ENCODE data around the gene TLR9. TPM values are rescaled to one million over a fixed set of nuclear protein-coding genes. Genes with fewer than 3 reads are reported as not detected.
"Not testable (repeated sequence)": the region's sequence is repeated elsewhere in the genome, so short reads cannot be mapped to it uniquely, and the experiment has no call there.

The TLR9 gene
- total RNA-seq, 1 experiment from 2014 or later = not detected

DNA sequence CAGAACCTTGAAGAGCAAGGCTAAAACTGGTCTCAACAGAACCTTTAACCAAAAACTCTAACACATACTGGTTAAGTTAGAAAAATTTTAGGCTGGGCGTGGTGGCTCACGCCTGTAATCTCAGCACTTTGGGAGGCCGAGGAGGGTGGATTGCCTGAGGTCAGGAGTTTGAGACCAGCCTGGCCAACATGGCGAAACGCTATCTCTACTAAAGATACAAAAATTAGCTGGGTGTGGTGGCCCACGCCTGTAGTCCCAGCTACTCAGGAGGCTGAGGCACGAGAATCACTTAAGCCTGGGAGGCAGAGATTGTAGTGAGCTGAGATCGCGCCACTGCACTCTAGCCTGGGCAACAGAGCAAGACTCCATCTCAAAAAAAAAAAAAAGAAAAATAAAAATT, 46.7 kb upstream of the TLR9 start:
- POLR2A ChIA-PET; in situ Hi-C loops (cut with HindIII; ENCODE audit: low pct_unique_long_range_greater_than_20kb, low sequenced_read_pairs); H3K4me3 ChIP-seq (ENCODE audit: low read depth in 2 of 2, low read length in 2 of 2); H3K9me3 ChIP-seq (ENCODE audit: control insufficient read depth, insufficient read depth, low read depth, low read length); H3K27me3 ChIP-seq (ENCODE audit: control insufficient read depth, insufficient read depth, low read length); CTCF ChIA-PET; ATAC-seq; intact Hi-C loops (cut with micrococcal nuclease; ENCODE audit: unreplicated experiment); DNase-seq (ENCODE audit: low read depth, low spot score); H3K27ac ChIP-seq (ENCODE audit: low read length); BruUV-seq (replicated peaks): not testable (repeated sequence)
- Histone ChIP-seq H3K4me1 (ENCODE audit: control insufficient read depth, insufficient read depth, low read length) (peaks cover 18% of the 10 kb centered on the region), H3K36me3 (ENCODE audit: control insufficient read depth, insufficient read depth, low read length) (peaks cover 12% of the 10 kb centered on the region)

- intact Hi-C loops (cut with micrococcal nuclease; ENCODE audit: unreplicated experiment) = no loop called here
- ATAC-seq = no peak
- TF ChIP-seq POLR2AphosphoS5 (IDR thresholded peaks at IDR 0.05; ENCODE audit: low read depth, low read length) (no peak), SIN3A (IDR thresholded peaks at IDR 0.05; ENCODE audit: borderline replicate concordance, insufficient read depth, low read depth, low read length) (no peak), TCF7L2 (IDR thresholded peaks at IDR 0.05; ENCODE audit: low read depth, low read length) (no peak)
- TF ChIP-seq, protein P1, sequence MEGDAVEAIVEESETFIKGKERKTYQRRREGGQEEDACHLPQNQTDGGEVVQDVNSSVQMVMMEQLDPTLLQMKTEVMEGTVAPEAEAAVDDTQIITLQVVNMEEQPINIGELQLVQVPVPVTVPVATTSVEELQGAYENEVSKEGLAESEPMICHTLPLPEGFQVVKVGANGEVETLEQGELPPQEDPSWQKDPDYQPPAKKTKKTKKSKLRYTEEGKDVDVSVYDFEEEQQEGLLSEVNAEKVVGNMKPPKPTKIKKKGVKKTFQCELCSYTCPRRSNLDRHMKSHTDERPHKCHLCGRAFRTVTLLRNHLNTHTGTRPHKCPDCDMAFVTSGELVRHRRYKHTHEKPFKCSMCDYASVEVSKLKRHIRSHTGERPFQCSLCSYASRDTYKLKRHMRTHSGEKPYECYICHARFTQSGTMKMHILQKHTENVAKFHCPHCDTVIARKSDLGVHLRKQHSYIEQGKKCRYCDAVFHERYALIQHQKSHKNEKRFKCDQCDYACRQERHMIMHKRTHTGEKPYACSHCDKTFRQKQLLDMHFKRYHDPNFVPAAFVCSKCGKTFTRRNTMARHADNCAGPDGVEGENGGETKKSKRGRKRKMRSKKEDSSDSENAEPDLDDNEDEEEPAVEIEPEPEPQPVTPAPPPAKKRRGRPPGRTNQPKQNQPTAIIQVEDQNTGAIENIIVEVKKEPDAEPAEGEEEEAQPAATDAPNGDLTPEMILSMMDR (IDR thresholded peaks at IDR 0.05) = no peak
- TF ChIP-seq, protein P2, sequence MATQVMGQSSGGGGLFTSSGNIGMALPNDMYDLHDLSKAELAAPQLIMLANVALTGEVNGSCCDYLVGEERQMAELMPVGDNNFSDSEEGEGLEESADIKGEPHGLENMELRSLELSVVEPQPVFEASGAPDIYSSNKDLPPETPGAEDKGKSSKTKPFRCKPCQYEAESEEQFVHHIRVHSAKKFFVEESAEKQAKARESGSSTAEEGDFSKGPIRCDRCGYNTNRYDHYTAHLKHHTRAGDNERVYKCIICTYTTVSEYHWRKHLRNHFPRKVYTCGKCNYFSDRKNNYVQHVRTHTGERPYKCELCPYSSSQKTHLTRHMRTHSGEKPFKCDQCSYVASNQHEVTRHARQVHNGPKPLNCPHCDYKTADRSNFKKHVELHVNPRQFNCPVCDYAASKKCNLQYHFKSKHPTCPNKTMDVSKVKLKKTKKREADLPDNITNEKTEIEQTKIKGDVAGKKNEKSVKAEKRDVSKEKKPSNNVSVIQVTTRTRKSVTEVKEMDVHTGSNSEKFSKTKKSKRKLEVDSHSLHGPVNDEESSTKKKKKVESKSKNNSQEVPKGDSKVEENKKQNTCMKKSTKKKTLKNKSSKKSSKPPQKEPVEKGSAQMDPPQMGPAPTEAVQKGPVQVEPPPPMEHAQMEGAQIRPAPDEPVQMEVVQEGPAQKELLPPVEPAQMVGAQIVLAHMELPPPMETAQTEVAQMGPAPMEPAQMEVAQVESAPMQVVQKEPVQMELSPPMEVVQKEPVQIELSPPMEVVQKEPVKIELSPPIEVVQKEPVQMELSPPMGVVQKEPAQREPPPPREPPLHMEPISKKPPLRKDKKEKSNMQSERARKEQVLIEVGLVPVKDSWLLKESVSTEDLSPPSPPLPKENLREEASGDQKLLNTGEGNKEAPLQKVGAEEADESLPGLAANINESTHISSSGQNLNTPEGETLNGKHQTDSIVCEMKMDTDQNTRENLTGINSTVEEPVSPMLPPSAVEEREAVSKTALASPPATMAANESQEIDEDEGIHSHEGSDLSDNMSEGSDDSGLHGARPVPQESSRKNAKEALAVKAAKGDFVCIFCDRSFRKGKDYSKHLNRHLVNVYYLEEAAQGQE (IDR thresholded peaks at IDR 0.05; ENCODE audit: insufficient read depth in 1 of 2, low read depth in 2 of 2, low read length in 1 of 2) = no peak
- no peaks in the 10 kb centered on the region for H3K27me3 ChIP-seq (ENCODE audit: control insufficient read depth, insufficient read depth, low read length)
- BruUV-seq (replicated peaks) = no TSS peak
- no peak overlapping the region for H3K4me3 ChIP-seq (ENCODE audit: low read depth in 2 of 2, low read length in 2 of 2)
- no peak overlapping the region for H3K27ac ChIP-seq (ENCODE audit: low read length)
- peaks cover 16% of the 10 kb centered on the region; the same call in 1 of the 2 replicates for H3K36me3 ChIP-seq (ENCODE audit: control insufficient read depth, insufficient read depth, low read length)
- no peaks in the 10 kb centered on the region for H3K9me3 ChIP-seq (ENCODE audit: control insufficient read depth, insufficient read depth, low read depth, low read length)
- ChIA-PET POLR2A (no interaction called here), CTCF (no interaction called here)
- H3K4me1 ChIP-seq (ENCODE audit: control insufficient read depth, insufficient read depth, low read length) = peaks cover 18% of the 10 kb centered on the region
- in situ Hi-C loops (cut with HindIII; ENCODE audit: low pct_unique_long_range_greater_than_20kb, low sequenced_read_pairs) = no loop called here
- DNase-seq (ENCODE audit: low read depth, low spot score) = no peak
Measured at GRCh38 chr3:52270252-52270754, 44.9 kb upstream of the TLR9 start.

DNA sequence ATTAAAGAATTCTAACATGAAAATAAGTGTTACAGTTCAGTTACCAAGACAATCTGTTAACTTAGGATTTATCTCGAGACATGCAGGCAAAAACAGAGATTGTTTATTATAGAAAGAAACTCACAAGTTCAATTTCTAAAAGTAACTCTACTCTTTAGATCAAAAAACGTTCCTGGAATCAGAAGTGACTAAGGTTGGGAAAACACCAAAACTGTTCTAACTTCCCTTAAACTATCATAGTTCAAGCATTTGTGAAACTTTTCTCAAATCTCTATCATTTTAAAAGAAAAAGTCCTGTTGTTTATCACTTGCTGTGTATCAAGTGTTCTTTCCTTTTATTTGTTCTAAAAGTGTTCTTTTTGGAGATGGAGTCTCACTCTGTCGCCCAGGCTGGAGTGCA, 44.3 kb upstream of the TLR9 start:
- Histone ChIP-seq H3K9me3 (ENCODE audit: control insufficient read depth, insufficient read depth, low read depth, low read length) (no peaks in the 10 kb centered on the region), H3K27ac (ENCODE audit: low read length) (no peak overlapping the region), H3K4me1 (ENCODE audit: control insufficient read depth, insufficient read depth, low read length) (peaks cover 18% of the 10 kb centered on the region), H3K27me3 (ENCODE audit: control insufficient read depth, insufficient read depth, low read length) (no peaks in the 10 kb centered on the region), H3K4me3 (ENCODE audit: low read depth in 2 of 2, low read length in 2 of 2) (no peak overlapping the region), H3K36me3 (ENCODE audit: control insufficient read depth, insufficient read depth, low read length) (peaks cover 16% of the 10 kb centered on the region; the same call in 1 of the 2 replicates)
- in situ Hi-C loops (cut with HindIII; ENCODE audit: low pct_unique_long_range_greater_than_20kb, low sequenced_read_pairs) (no loop called here), intact Hi-C loops (cut with micrococcal nuclease; ENCODE audit: unreplicated experiment) (no loop called here)
- ATAC-seq (no peak), DNase-seq (ENCODE audit: low read depth, low spot score) (no peak)
- no TSS peak for BruUV-seq (replicated peaks)
- TF ChIP-seq, protein P1 (IDR thresholded peaks at IDR 0.05) = no peak
- TF ChIP-seq POLR2AphosphoS5 (IDR thresholded peaks at IDR 0.05; ENCODE audit: low read depth, low read length) (no peak), TCF7L2 (IDR thresholded peaks at IDR 0.05; ENCODE audit: low read depth, low read length) (no peak), SIN3A (IDR thresholded peaks at IDR 0.05; ENCODE audit: borderline replicate concordance, insufficient read depth, low read depth, low read length) (no peak)
- TF ChIP-seq, protein P2 (IDR thresholded peaks at IDR 0.05; ENCODE audit: insufficient read depth in 1 of 2, low read depth in 2 of 2, low read length in 1 of 2) = no peak
- CTCF ChIA-PET = no interaction called here
- POLR2A ChIA-PET = no interaction called here
